ENCODE results near the gene ARHGAP24. TPM values are rescaled to one million over a fixed set of nuclear protein-coding genes. Genes with fewer than 3 reads are reported as not detected.

The ARHGAP24 gene
- total and polyA plus RNA-seq, 2 donors from 2014 or later = 78.1 to 94.7 TPM

DNA sequence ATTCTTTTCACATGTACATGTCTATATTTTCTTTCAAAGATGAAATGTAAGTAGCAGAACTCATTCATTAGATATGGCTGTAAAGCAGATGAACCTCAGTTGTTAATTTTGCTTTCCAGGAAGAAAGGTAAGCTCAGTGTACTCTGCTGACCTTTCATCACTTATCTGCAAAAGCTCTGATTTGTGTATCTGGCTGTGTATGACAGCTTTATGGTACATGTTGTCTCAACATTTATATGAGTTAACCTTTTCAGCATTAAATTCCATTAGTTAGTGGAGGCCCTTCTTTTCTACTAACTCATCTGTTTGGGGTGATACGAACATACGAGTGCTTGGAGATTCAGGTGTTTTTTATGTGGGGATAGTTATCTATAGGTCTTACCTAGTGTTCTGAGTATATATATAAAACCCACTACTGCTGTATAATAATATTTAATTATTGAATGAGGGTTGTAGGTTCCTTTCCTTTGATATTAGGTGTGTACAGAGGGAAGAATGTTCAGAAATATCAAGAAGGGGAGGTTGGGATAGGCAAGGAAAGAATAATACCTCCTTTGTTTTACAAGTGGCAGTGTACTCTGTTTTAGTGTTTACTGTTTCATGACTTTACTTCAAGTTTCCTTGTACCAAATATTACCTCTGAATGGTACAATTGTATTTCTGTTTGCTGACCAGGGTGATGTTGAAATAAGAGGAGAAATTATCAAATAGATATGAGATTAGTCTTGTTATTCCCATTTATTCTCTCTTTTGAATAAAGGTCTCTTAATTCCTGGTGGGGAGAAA, 395.5 kb downstream of the ARHGAP24 start:
- no peak for DNase-seq
- no peaks in the 10 kb centered on the region for H3K9me3 ChIP-seq (ENCODE audit: control insufficient read depth in 2 of 3, insufficient read depth in 1 of 3, low read length in 3 of 3)
- FAIRE-seq = no peak
- intact Hi-C loops (cut with DNase I) = no loop called here
- peaks cover 0 to 10% (median 8%) of the 10 kb centered on the region in 3 donors for H3K4me1 ChIP-seq (ENCODE audit: control insufficient read depth in 2 of 3, insufficient read depth in 2 of 3, low read depth in 1 of 3, low read length in 3 of 3)
- TF ChIP-seq, protein P1, sequence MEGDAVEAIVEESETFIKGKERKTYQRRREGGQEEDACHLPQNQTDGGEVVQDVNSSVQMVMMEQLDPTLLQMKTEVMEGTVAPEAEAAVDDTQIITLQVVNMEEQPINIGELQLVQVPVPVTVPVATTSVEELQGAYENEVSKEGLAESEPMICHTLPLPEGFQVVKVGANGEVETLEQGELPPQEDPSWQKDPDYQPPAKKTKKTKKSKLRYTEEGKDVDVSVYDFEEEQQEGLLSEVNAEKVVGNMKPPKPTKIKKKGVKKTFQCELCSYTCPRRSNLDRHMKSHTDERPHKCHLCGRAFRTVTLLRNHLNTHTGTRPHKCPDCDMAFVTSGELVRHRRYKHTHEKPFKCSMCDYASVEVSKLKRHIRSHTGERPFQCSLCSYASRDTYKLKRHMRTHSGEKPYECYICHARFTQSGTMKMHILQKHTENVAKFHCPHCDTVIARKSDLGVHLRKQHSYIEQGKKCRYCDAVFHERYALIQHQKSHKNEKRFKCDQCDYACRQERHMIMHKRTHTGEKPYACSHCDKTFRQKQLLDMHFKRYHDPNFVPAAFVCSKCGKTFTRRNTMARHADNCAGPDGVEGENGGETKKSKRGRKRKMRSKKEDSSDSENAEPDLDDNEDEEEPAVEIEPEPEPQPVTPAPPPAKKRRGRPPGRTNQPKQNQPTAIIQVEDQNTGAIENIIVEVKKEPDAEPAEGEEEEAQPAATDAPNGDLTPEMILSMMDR (IDR thresholded peaks at IDR 0.05; ENCODE audit: borderline replicate concordance, extremely low read depth, insufficient read depth) = no peak
- no peak overlapping the region for H3K4me3 ChIP-seq (ENCODE audit: low read length in 3 of 3)
- H3K9ac ChIP-seq (ENCODE audit: low read length in 3 of 3) = no peak overlapping the region
- no peak overlapping the region for H3K27ac ChIP-seq (ENCODE audit: low read depth in 2 of 2, low read length in 2 of 2)
- H3K36me3 ChIP-seq (ENCODE audit: control insufficient read depth in 2 of 3, insufficient read depth in 3 of 3, low read length in 3 of 3) = no peaks in the 10 kb centered on the region
- H3K27me3 ChIP-seq (ENCODE audit: control insufficient read depth, insufficient read depth, low read length) = no peaks in the 10 kb centered on the region

DNA sequence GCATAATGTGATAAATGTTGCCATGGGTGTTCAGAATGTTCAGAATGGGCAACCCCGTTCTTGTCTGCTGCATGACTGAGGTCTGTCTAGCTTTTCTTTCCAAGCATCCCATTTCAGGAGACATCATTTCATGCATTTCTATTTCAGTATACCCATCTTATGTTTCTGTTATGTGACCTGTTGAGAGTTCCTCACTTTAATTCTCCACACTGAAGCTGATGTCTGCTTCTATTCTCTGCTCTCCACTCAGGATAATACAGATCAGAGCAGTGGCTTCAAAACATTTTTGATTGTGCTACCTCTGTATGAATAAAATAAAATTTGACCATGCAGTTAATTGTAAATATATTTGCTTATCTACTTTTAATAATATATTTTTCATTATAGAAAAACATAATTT, 398.6 kb downstream of the ARHGAP24 start:
- peaks cover 0 to 3% (median 2%) of the 10 kb centered on the region in 3 donors for H3K4me1 ChIP-seq (ENCODE audit: control insufficient read depth in 2 of 3, insufficient read depth in 2 of 3, low read depth in 1 of 3, low read length in 3 of 3)
- intact Hi-C loops (cut with DNase I) = no loop called here
- TF ChIP-seq, protein P1 (IDR thresholded peaks at IDR 0.05; ENCODE audit: borderline replicate concordance, extremely low read depth, insufficient read depth) = no peak
- DNase-seq = no peak
- H3K27ac ChIP-seq (ENCODE audit: low read depth in 2 of 2, low read length in 2 of 2) = no peak overlapping the region
- H3K4me3 ChIP-seq (ENCODE audit: low read length in 3 of 3) = no peak overlapping the region
- no peaks in the 10 kb centered on the region for H3K9me3 ChIP-seq (ENCODE audit: control insufficient read depth in 2 of 3, insufficient read depth in 1 of 3, low read length in 3 of 3)
- H3K27me3 ChIP-seq (ENCODE audit: control insufficient read depth, insufficient read depth, low read length) = no peaks in the 10 kb centered on the region
- no peak for FAIRE-seq
- H3K36me3 ChIP-seq (ENCODE audit: control insufficient read depth in 2 of 3, insufficient read depth in 3 of 3, low read length in 3 of 3) = no peaks in the 10 kb centered on the region
- no peak overlapping the region for H3K9ac ChIP-seq (ENCODE audit: low read length in 3 of 3)

DNA sequence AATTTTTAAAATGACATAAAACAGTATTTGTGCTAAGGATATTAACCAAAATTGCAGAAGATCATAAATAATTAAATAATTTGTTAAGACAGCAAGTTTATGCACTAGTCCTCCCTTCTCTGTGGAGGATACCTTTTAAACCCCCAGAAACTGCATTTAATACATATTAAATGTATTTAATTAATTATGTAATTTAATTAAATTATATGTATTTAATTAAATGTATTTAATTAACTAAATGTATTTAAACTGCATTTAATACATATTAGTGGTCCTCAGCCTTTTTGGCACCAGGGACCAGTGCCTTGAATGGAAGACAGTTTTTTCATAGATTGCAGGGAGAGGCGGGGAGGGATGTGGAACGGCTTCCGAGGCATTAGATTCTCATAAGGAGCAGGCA, 404.6 kb downstream of the ARHGAP24 start:
- FAIRE-seq (no peak), DNase-seq (no peak)
- H3K27me3 ChIP-seq (ENCODE audit: control insufficient read depth, insufficient read depth, low read length) = no peaks in the 10 kb centered on the region
- H3K36me3 ChIP-seq (ENCODE audit: control insufficient read depth in 2 of 3, insufficient read depth in 3 of 3, low read length in 3 of 3) = no peaks in the 10 kb centered on the region
- H3K4me3 ChIP-seq (ENCODE audit: low read length in 3 of 3) = no peak overlapping the region
- intact Hi-C loops (cut with DNase I) = no loop called here
- H3K9ac ChIP-seq (ENCODE audit: low read length in 3 of 3) = no peak overlapping the region
- H3K27ac ChIP-seq (ENCODE audit: low read depth in 2 of 2, low read length in 2 of 2) = no peak overlapping the region
- peaks cover 0 to 8% (median 0%) of the 10 kb centered on the region in 3 donors for H3K4me1 ChIP-seq (ENCODE audit: control insufficient read depth in 2 of 3, insufficient read depth in 2 of 3, low read depth in 1 of 3, low read length in 3 of 3)
- H3K9me3 ChIP-seq (ENCODE audit: control insufficient read depth in 2 of 3, insufficient read depth in 1 of 3, low read length in 3 of 3) = no peaks in the 10 kb centered on the region
- TF ChIP-seq, protein P1 (IDR thresholded peaks at IDR 0.05; ENCODE audit: borderline replicate concordance, extremely low read depth, insufficient read depth) = no peak
